Measurements from ENCODE around the gene EBLN1.

EBLN1 gene

DNA sequence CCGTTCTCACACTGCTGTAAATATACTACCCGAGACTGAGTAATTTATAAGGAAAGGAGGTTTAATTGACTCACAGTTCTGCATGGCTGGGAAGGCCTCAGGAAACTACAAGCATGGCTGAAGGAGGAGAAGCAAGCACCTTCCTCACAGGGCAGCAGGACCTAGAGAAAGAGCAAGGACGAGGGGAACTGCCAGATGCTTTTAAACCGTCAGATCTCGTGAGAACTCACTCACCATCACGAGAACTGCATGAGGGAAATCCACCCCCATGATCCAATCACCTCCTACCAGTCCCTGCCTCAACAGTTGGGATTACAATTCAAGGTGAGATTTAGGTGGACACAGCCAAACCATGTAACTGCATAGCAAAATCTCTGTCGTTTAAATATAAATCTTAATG is at the start of gene EBLN1:
EBLN1 (minus strand) TSS at position 174 of the 400 bp plus-strand sequence. CDS start 8,032 bp downstream, outside the sequence.
- no peak for DNase-seq

DNA sequence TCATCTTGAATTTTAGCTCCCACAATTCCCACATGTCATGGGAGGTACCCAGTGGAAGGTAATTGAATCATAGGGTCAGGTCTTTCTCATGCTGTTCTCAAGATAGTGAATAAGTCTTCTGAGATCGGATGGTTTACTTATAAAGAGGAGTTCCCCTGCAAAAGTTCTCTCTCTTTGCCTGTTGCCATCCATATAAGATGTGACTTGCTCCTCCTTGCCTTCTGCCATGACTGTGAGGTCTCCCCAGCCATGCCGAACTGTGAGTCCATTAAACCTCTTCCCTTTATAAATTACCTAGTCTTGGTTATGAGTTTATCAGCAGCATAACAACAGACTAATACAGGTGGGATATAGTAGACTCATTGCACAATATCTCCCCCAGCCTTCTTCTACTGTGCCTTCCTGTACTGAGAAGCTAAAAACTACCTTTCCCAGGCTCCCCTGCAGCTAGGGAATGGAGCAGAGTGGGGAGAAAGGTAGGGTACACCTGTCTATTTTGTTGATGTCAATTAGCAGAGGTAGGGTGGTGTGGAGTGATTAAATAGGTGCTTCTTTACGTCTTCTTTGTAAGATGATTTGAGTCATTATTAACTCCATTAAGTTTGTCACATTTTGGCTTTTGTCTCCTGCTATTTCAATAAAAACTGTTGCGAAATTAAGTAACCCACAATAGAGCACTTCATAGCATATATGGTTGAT is 48.2 kb upstream of the EBLN1 start:
- no peak for DNase-seq

- DNase-seq: no peak
Measured at GRCh38 chr10:22263106-22263505, 45.3 kb upstream of the EBLN1 start.

- DNase-seq: no peak
Measured at GRCh38 chr10:22259280-22259679, 41.5 kb upstream of the EBLN1 start.

- no peak for DNase-seq
Measured at GRCh38 chr10:22258471-22258870, 40.7 kb upstream of the EBLN1 start.

DNA sequence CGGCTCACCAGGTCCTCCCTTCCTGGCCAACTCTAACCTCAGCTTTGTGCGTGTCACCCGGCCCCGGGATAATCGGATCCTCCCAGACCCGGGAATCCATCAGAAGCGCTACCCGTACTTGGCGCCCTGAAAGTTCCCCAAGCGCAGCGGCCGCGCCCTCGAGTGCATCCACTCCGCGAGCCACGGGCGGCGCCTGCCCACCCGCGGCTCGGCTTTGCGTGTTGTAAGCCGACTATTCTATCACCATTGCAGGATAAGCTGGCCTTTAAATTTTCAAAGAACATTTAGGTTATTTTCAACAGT is 35.7 kb upstream of the EBLN1 start:
- DNase-seq: peak; percentile 57

DNA sequence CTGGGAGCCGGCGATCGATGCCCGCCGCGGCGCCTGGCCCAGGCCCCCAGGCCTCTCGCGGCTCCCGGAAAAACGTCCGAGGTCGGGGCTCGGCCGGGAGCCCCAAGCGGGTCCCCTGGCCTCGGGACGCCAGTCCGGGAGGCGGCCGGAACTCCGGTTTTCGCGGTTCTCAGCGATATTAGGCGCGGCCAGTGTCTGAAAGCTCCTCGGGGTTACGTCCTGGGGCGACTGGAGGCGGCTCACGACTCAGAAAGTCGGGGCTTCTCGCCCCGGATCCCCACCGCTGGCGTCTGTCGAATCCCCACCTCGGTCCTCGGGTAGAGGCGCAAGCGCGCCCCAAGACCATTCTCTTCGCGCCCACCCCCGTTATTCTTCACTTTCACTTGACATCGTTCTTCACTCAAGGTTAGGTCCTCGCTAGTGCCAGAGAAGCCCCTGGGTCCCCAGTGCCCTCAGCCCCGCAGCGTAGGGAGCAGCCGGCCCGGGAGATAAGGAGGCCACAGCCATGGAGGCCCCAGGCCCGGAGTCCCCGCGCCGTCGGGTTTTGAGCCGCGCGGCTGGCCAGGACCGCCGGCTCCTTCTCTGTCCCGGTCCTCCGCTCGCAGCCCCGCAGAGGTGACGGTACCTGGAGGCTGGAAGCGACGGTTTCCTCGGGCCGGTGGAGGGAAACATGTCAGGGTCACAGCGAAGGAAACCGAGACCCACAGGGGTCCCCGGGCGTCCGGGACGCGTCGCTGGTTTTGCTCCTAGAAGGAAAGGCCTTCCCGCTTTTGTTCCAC is 35.2 kb upstream of the EBLN1 start:
- DNase-seq: peak; percentile 34

- peak; percentile 38 for DNase-seq
Measured at GRCh38 chr10:22252224-22252800, 34.5 kb upstream of the EBLN1 start.

DNA sequence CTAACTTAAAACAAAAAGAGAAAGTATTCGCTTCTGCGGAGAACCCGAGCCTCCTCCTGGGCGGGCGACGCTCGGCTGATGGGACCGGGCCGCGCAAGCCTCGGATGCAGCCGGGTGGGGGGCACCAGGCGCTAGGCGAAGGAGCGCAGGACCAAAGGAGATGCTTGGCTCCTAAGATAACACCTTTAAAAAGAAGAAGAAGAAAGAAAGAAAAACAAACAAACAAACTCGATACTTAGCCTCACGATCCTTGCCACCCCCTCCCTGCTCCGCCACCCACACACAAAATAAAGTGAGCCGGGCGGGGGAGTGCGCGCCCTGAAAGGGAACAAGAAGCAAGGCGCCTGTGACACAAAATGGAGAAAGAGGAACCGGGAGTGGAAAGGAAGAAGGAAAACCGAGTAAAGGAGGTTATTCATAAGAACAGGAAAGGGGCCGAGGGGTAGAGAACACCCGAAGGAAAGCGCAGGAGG is 34.0 kb upstream of the EBLN1 start:
- peak; percentile 70 for DNase-seq

DNA sequence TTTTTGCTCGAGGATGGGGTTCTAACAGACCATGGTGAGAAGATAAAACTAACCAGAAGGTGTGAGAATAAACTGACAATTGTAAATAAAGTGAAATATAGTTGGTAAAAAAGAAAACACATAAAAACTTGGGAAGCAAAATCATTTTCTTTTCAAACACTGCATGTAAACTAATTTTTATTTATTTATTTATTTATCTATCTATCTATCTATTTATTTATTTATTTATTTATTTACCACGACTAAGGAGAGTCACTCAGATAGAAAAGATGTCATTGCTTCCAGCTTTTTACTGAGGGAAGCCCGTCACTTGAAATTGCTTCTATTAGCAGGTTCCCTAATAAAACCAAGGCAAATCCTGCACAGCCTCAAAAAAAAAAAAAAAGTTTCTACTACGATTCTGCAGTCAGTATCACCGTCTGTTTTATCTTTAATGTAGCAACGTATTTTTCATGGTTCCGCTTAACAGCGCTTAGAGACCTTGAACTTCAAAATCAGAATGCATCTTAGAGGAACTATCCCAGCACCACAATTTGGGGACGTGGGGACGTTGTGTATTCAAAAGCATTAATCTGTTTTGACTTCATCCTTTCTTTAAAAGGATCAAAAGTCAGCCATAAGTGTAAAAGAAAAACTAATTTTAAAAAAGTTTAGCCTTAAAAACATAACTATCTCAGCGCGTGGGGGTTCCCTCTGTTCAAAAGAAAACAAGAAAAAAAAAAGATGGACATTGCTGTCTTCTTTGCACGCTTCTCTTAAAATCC is 33.3 kb upstream of the EBLN1 start:
- no peak for DNase-seq

GRCh38 chr10:22247636-22248035 is 29.8 kb upstream of the EBLN1 start:
- no peak for DNase-seq

- DNase-seq: no peak
Measured at GRCh38 chr10:22246680-22247391, 29.0 kb upstream of the EBLN1 start.

DNA sequence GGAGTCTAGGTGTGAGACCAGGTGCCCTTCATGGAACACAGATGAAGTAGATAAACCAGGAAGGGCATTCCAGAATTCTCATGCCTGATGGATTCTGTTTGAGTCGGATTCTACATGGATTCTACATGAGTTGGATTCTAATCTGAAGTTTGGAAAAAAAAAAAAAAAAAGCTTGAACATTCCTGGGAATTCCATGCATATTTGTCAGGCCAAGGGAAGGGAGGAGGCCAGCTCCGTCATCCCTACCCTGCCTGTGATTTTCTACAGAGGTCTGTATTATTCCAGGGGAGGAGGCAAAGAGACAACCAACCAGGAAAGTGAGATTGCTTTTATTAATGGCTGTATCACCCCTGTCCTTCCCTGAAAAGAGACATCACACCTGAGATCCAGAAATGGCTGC is 27.8 kb upstream of the EBLN1 start:
- DNase-seq: no peak

DNA sequence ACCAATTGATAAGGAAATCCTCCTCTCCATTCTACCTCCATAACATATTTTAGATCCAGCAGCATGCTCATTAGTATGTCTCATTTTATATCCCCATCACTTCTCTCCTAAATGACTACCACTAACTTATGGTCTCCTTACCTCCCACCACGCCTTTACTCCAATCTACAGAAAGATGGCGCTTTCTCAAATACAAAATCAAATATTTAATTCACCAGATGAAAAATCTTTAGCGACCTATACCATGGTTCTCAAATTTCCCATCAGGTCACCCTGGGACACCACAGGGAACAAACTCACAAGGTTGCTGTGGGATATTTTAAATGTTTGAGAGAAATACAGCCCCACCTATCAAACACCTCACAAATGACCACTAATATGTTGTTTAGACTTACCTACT is 27.0 kb upstream of the EBLN1 start:
- DNase-seq: no peak

DNA sequence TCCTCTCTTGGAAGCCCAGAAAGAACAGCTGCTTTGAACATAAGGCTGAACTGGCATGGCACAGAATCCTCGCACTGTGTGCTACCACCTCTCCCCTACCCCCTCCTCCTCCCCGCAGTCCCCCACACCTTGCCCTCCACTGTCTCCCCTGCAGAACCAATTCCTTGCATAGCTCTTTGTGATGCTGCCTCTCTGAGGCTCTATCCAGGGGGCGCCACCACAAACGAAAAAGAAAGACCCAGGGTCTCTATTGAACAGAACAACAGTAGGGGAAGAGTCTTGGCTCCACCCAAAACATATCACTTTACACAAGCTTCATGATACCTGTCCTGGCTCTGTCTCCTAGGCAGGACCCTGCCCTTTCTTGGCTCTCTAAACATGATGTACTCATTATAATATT is 26.2 kb upstream of the EBLN1 start:
- no peak for DNase-seq

DNA sequence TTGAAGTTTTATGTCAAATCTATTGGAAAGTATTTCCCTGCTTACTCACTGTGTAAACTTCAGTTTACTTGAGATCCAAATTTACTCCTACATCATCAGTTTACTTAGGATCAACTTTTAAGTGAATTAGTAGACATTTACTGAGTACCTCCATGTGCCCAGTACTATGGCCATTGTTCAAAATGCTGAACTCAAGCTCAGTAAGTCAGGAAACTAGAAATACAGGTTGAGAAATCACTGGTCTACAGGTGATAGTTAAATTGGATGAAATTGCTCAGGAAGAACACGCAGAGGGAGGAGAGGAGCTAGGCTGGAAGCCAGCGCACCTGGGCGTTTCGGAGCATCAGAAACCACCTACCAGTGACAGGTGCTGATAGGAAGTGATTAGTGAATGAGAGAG is 25.5 kb upstream of the EBLN1 start:
- DNase-seq: no peak

- DNase-seq: no peak
Measured at GRCh38 chr10:22231260-22231659, 13.4 kb upstream of the EBLN1 start.

DNA sequence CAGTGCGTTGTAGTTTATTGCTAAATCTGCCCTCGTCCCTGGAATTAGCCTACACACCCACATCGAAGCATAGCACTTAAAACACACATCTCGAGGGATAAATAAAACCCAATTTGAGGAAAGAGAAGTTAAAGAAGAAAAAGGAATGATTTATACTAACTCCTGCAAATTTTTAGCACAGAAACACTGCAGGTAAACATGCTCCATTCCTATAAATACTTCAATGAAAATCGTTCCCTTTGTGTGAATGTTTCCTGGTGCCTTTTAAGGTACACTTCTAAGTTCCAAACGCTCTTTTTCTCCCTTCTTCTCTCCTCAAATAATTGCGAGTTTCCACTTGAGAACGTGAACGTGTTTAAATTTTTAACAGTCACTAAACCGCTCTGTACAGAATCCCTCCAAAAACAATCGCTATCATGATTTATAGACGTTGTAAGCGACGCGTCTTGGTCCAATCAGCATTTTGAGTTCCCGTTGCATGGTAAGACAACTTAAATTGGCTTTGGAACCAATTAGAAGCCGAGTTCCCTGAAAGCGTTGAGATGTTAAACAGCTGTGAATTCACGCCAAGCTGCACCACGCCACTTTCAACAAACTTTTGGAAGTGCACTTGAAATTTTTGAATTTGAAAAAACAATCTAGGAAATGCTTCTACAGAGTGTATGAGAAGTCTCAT is 12.5 kb upstream of the EBLN1 start:
- peak; percentile 25 for DNase-seq

DNA sequence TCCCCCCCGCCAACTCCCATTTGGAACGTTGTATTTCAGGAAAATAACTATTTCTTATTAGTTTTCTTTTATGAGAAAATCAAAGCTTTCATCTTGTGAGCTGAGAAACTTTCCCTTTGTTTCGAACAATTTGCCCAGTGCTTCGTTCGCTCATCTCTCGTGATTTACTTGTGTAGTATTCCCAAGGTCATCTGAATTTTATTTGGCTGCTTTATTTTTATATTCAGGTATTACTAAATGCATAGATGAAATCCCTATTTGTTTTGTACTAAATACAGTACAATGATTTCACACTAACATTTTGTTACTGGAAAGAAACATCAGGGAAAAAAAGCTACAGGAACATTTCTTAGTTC is 12.0 kb upstream of the EBLN1 start:
- no peak for DNase-seq

DNA sequence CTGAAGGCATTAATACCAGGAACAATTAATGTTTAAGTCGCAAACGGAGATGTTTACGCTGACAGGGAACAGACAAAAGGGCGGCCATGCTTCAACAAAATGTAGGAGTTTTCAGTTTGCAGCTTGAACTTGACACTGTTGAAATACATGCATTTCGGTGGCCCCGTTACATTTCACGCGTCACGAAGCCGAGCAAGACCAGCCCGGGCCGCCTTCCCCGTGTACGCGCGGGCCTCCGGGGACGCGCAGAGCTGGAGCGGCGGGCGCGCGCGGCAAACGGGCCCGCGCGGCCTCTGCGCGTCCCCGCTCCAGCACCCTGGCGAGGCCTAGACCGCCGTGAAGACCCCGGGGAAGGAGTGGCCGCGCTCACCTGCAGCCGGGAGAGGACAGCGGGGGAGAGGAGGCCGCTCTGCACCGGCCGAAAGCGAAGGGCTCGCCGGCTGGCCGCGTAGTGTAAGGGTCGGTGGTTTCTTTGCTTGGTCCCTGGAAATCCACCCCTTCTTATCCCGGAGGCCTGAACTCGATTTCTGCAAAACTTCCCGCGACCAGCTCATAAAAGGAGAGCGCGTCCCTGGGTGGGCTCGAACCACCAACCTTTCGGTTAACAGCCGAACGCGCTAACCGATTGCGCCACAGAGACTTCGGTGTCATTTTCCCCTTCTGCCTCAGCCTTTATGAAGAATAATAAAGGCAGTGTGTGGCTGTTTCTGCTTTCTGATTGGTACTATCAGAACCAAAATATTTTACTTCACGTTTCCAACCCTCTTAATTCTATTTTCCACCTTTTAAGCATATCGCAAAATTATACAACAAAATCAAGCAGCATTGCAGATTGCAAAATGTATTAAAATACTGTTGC is 11.4 kb upstream of the EBLN1 start:
- DNase-seq: peak; percentile 89
